Measurements from ENCODE around the gene FBXO11.
"Not testable (repeated sequence)": the region's sequence is repeated elsewhere in the genome, so short reads cannot be mapped to it uniquely, and the experiment has no call there.

FBXO11 gene

GRCh38 chr2:47899915-47900816 is 6.1 kb downstream of the FBXO11 start:
- in situ Hi-C loops (cut with MboI; ENCODE audit: low sequenced_read_pairs), result no loop called here

GRCh38 chr2:47897883-47898731 is 8.2 kb downstream of the FBXO11 start:
- in situ Hi-C loops (cut with MboI; ENCODE audit: low sequenced_read_pairs), result no loop called here

DNA sequence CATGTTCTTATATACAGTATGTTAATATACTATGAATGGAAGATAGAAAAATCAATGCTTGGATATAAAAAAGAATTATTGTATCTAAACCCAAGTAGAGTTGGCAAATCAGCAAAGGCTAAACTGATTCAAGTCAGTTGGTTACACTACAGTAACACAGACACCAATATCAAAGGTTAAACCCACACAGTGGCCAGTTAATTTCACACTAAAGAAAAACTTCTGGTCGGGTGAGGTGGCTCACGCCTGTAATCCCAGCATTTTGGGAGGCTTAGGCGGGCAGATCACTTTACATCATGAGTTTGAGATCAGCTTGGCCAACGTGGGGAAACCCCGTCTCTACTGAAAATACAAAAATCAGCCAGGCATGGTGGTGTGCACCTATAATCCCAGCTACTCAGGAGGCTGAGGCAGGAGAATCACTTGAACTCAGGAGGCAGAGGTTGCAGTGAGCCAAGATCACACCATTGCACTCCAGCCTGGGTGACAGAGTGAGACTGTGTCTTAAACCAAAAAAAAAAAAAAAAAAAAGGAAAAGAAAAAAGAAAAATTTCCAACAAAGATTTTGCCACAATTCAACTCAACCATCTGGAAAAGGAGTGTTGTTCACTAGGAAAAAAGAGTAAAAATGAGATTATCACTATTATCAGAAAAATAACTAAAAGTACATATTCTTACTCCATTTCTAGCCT is 9.0 kb downstream of the FBXO11 start:
- in situ Hi-C loops (cut with MboI; ENCODE audit: low sequenced_read_pairs), result not testable (repeated sequence)

DNA sequence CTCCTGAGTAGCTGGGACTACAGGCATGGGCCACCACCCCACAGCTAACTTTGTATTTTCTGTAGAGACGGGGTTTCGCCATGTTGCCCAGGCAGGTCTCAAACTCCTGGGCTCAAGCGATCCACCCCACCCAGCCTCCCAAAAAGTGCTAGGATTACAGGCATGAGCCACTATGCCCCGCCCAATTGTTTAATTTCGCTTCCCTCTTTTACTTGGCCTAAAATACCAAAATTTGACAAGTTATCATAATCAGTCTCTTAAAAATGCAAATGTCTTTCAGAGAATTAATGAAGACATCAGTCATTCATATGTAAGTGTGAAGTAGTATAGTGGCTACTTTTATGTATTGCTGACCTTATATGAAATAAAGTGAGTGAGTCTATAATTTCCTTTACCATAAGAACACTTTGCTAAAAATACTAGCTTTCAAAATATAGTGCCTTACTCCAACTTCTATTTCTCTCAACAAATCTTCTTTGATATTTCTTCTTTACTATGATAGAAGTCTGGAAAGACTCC is 9.8 kb downstream of the FBXO11 start:
- in situ Hi-C loops (cut with MboI; ENCODE audit: low sequenced_read_pairs), result no loop called here

GRCh38 chr2:47893771-47894170 is 12.5 kb downstream of the FBXO11 start:
- in situ Hi-C loops (cut with MboI; ENCODE audit: low sequenced_read_pairs), result no loop called here

- in situ Hi-C loops (cut with MboI; ENCODE audit: low sequenced_read_pairs), result no loop called here
Observed at GRCh38 chr2:47892338-47892730, 14.0 kb downstream of the FBXO11 start.

GRCh38 chr2:47891369-47892337 is 14.6 kb downstream of the FBXO11 start:
- in situ Hi-C loops (cut with MboI; ENCODE audit: low sequenced_read_pairs), result no loop called here

DNA sequence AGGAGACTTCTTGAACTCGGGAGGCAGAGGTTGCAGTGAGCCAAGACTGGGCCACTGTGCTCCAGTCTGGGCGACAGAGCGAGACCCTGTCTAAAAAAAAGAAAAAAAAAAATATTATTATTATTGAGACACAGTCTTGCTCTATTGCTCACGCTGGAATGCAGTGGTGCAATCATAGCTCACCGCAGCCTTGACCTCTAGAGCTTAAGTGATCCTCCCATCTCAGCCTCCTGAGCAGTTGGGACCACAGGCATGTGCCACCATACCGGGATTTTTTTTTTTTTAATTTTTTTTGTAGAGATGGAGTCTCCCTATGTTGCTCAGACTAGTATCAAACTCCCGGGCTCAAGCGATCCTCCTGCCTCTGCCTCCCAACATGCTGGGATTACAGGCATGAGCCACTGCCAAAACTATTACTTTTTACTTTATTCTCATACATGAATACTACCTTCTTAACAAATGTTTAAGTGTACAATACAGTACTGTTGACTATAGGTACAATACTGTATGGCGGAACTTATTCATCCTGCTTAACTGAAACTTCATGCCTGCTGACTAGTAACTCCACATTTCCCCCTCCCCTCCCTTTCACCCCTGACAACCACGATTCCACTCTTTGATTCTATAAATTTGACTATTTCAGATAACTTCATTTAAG is 15.5 kb downstream of the FBXO11 start:
- in situ Hi-C loops (cut with MboI; ENCODE audit: low sequenced_read_pairs), result no loop called here

DNA sequence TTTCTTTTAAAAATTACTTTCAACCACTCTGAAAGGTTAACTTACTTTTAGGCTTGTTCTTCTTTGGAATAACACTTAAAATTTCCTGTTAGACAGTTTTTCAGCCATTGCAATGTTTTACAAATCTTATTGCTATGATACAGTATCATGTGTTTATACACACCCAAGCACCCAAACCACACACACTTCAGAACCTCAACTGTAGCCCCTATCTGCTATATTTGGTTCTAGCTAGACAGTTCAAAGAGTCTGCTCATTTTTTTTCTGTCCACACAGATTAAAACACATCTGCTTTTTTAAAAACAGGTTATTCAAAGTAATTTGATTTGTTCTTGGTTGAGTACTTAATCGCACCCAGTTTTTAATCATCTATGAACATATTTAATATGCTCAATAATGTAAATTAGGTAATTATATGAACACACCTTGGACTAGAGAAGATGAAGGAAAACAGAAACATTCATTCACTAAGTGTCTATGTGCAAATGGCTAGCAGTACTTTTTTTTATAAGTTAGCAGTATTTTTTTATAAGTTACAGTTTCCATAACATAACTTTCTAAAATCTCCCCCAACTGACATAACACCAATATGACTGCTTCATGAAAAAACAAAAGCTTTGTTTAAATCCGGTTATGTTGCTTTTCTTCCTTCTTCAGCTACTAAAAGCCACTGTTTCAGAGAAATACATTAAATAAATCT is 17.6 kb downstream of the FBXO11 start:
- in situ Hi-C loops (cut with MboI; ENCODE audit: low sequenced_read_pairs), result no loop called here

- in situ Hi-C loops (cut with MboI; ENCODE audit: low sequenced_read_pairs), result no loop called here
Observed at GRCh38 chr2:47876912-47877311, 29.4 kb downstream of the FBXO11 start.

- in situ Hi-C loops (cut with MboI; ENCODE audit: low sequenced_read_pairs), result loop anchor here (25.0 kb wide), 1 partner anchor 539 kb away; no protein-coding TSS in a partner anchor
Observed at GRCh38 chr2:47872941-47873340, 33.4 kb downstream of the FBXO11 start.

- in situ Hi-C loops (cut with MboI; ENCODE audit: low sequenced_read_pairs), result loop anchor here (25.0 kb wide), 1 partner anchor 541 kb away; no protein-coding TSS in a partner anchor
Observed at GRCh38 chr2:47870641-47871540, 35.4 kb downstream of the FBXO11 start.

- in situ Hi-C loops (cut with MboI; ENCODE audit: low sequenced_read_pairs), result loop anchor here (25.0 kb wide), 1 partner anchor 542 kb away; no protein-coding TSS in a partner anchor
Observed at GRCh38 chr2:47869859-47870595, 36.3 kb downstream of the FBXO11 start.

GRCh38 chr2:47868611-47869352 is 37.5 kb downstream of the FBXO11 start:
- in situ Hi-C loops (cut with MboI; ENCODE audit: low sequenced_read_pairs), result loop anchor here (25.0 kb wide), 1 partner anchor 544 kb away; no protein-coding TSS in a partner anchor

GRCh38 chr2:47867205-47867604 is 39.1 kb downstream of the FBXO11 start:
- in situ Hi-C loops (cut with MboI; ENCODE audit: low sequenced_read_pairs), result loop anchor here (25.0 kb wide), 1 partner anchor 545 kb away; no protein-coding TSS in a partner anchor

DNA sequence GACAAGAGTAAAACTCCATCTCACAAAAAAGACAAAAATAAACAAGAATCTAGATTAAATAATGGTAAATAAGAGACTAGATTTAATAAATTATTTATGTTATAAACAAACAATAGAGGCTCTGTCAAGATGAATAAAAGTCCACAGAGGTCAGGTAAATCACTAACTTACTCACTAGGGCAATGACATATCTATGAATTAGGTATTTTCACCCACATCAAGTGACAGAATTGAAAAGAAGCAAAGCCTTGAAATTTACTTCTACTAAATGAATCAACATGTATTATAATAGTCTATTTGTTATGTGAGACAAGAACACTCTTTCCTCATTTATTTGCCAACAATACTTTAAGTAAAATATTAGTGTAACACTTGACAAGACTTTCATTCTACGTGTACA is 41.7 kb downstream of the FBXO11 start:
- in situ Hi-C loops (cut with MboI; ENCODE audit: low sequenced_read_pairs), result loop anchor here (25.0 kb wide), 1 partner anchor 548 kb away; no protein-coding TSS in a partner anchor

Measured in HL-60/S4 treated with phorbol 12-myristate 13-acetate at 8.2 ng/mL for 4 days and 3 days (cell line).